DMS 273 (cell line): Measurements from ENCODE around the gene SNRNP48.
A peak's percentile ranks its signal among the peaks of the same experiment; 100 is the strongest.

Source experiments
- DNase-seq: peaks from one replicate; lab custom pipeline; 2025; ENCODE audit not compliant: unreplicated experiment; lab: John Stamatoyannopoulos, UW

SNRNP48 gene, protein sequence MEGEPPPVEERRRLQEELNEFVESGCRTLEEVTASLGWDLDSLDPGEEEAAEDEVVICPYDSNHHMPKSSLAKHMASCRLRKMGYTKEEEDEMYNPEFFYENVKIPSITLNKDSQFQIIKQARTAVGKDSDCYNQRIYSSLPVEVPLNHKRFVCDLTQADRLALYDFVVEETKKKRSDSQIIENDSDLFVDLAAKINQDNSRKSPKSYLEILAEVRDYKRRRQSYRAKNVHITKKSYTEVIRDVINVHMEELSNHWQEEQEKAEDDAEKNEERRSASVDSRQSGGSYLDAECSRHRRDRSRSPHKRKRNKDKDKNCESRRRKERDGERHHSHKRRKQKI

DNA sequence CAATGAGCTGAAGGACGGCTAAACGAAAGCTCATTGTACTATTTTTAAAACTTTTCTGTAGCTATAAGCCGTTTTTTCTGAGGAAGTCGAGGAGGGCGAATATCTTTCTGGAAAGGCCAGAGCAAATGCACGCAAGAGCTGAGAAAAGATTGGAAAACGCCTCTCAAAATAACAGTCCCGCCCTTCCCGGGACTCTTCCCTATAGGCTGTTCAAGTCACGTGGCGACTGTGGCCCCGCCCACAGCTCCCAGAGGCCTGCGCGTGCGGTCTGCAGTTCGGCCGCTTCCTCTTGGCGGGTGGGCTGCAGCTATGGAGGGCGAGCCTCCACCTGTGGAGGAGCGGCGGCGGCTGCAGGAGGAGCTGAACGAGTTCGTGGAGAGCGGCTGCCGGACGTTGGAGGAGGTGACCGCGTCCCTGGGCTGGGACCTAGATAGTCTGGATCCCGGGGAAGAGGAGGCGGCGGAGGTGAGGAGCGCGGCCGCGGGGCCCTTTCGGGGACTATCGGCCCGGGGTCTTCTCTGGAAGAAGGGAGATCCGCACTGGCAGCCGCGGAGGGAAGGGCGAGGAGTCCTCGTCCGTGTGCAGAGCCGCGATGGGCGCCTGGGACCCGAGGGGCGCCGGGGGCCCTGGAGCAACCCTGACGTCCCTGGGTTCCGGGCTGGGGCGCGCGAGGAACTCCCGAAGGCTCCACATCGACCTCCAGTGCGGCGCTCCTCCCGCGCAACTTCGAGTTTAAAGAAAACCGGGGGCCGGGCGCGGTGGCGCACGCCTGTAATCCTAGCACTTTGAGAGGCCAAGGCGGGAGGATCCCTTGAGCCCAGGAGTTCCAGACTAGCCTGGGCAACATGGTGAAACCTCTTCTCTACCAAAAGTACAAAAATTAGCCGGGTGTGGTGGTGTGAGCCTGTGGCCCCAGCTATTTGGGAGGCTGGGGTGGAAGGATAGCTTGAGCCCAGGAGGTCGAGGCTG, at the start of gene SNRNP48:
SNRNP48 (plus strand) TSS at position 250 of the 969 bp plus-strand sequence; CDS start at position 310, 60 bp downstream.
- DNase-seq: peak; percentile 97

- DNase-seq: no peak
Observed at GRCh38 chr6:7540595-7540994, 49.4 kb upstream of the SNRNP48 start.

GRCh38 chr6:7541175-7542064, 48.6 kb upstream of the SNRNP48 start, which contains the start of gene DSP:
DSP (plus strand) TSS chr6:7541671; CDS start chr6:7541916, 245 bp downstream.
- DNase-seq: peak; percentile 72

GRCh38 chr6:7542065-7542873, 47.7 kb upstream of the SNRNP48 start:
- DNase-seq: peak; percentile 55

GRCh38 chr6:7542874-7543624, 46.9 kb upstream of the SNRNP48 start:
- DNase-seq: peak; percentile 60

GRCh38 chr6:7543789-7544424, 46.1 kb upstream of the SNRNP48 start:
- DNase-seq: no peak

DNA sequence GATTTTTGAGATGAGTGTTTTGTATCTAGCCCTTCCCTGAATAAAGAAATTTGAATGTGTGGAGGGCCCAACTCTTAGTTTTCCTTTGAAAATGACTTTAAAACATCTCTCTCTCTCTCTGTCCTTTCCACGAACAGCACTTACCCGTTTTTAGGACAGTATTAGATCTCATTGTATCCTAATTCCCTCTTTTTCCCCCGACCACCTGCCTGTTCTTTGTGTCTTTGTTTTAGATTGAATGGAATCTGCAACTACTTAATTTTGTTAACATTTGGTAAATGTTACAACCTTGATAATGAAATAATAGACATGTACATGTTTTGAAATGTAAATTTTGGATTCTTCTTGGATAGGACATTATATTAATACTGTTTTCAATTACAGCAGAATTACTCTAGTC, 45.4 kb upstream of the SNRNP48 start:
- no peak for DNase-seq

GRCh38 chr6:7545316-7546019, 44.5 kb upstream of the SNRNP48 start:
- DNase-seq: no peak

GRCh38 chr6:7546020-7546369, 44.0 kb upstream of the SNRNP48 start:
- DNase-seq: no peak

DNA sequence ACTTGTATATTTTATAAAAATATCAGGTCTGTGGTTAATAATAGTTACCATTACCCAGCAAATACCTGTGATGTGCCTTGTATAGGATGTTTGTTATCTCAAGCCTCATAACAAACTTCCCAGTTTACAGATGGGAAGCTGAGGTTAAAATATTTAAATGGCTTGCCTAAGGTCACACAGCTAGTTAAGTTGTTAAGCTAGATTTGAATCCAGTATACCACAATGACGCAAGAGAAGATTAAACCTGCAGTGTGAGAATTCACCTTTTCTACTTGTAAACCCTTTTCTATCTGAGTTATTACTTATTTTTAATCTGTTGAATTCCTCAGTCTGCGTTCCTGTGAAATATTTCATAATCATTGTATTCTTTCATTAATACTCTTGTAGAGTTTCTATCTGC, 43.6 kb upstream of the SNRNP48 start:
- no peak for DNase-seq

DNA sequence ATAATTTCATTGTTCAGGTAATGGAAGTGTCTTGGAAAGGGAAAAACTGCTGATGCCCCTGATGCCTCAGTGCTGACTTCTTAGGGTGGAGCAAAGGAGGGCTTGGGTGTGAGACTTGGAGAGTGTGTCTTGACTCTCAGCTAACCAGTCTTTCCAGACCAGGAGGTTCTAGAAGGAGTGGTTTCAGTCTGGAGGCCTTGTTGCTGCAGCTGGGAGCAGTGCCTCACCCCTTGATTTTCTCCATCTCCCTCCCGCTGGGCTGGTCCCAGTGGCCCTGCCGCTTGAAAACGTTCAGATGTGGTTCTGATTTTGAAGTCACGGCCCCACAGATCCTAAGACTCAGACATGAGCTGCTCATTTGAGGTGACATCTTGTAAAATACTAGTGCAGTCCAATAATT, 43.1 kb upstream of the SNRNP48 start:
- DNase-seq: no peak

GRCh38 chr6:7547315-7547714, 42.7 kb upstream of the SNRNP48 start:
- DNase-seq: no peak

- DNase-seq: no peak
Observed at GRCh38 chr6:7550433-7550801, 39.6 kb upstream of the SNRNP48 start.

- no peak for DNase-seq
Observed at GRCh38 chr6:7554533-7555275, 35.3 kb upstream of the SNRNP48 start.

DNA sequence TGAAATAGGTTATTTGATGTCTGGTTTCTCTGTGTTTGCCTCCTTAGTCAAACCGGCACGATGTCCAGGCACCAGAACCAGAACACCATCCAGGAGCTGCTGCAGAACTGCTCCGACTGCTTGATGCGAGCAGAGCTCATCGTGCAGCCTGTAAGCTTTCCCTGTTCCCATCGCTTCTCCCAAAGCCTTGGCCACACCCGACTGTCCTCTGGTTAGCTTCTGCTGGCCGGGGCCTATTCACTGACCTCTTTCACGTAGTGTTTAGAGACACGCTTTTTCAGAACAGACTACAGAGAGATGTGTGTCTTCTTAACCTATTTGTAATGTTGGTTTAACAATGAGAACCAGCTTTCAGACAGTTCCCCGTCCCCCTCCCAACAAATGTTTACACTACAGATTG, 34.3 kb upstream of the SNRNP48 start:
- no peak for DNase-seq

DNA sequence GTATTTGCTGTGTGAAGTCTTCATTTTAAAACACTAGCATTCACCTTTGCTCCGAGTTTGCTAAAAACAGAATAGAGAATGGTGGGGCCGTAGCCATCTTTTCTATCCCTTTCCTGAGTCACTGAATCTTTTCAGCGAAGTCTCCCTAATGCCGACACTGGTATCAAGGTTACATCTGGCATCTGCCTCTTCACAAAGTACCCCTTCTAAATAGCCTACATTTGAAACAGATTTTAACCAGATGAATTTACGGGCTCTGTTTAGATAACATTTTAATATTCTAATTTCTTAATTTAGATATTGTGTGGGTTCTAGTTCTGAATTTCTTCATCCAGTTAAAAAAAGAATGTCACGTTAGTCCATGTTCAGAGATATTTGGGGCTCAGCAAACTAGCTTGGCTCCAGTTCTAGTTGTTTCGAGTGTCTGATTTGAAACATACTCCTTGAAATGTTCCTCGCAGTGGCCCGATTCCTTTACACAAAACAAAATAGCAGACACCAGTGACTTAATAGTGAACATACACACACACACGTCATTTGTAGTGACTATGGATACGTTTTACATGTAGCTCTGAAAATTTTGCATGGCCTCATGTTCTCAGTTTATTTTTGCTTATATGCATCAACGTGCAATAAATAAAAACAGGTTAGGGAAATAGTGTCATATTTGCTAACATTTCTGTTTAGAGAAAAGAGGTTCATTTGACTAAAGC, 33.4 kb upstream of the SNRNP48 start:
- no peak for DNase-seq

DNA sequence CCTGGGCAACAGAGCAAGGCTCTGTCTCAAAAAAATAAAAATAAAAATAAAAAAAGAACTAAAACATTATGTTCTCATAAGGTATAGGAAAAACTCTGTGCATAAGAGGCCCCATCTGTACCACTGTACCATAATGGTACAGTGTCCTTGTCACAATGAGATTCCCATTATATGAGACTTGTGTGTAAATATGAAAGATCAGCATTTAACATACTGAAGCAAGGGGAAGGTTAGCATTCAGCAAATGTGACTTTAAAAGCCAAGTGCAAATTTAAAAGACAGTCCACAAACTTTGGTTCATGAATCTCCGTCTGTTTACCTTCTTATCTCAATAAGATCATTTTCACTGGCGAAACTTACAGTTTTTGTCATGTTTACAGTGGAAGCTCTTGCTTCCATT, 32.3 kb upstream of the SNRNP48 start:
- no peak for DNase-seq
